ENCODE measurements around the gene NCBP2.

- TF ChIP-seq, protein P1, sequence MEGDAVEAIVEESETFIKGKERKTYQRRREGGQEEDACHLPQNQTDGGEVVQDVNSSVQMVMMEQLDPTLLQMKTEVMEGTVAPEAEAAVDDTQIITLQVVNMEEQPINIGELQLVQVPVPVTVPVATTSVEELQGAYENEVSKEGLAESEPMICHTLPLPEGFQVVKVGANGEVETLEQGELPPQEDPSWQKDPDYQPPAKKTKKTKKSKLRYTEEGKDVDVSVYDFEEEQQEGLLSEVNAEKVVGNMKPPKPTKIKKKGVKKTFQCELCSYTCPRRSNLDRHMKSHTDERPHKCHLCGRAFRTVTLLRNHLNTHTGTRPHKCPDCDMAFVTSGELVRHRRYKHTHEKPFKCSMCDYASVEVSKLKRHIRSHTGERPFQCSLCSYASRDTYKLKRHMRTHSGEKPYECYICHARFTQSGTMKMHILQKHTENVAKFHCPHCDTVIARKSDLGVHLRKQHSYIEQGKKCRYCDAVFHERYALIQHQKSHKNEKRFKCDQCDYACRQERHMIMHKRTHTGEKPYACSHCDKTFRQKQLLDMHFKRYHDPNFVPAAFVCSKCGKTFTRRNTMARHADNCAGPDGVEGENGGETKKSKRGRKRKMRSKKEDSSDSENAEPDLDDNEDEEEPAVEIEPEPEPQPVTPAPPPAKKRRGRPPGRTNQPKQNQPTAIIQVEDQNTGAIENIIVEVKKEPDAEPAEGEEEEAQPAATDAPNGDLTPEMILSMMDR (IDR thresholded peaks at IDR 0.05; ENCODE audit: low read depth, low read length) = no peak
- no peak for TF ChIP-seq EZH2phosphoT487 (IDR thresholded peaks at IDR 0.05; ENCODE audit: low read depth)
These were observed 23.4 kb downstream of the NCBP2 start for GRCh38 chr3:196918968-196919367.

Measured in OCI-LY3 (cell line).